K562 (cell line): ENCODE measurements around the gene ROR2. TPM values are rescaled to one million over a fixed set of nuclear protein-coding genes. Genes with fewer than 3 reads are reported as not detected.
A peak's percentile ranks its signal among the peaks of the same experiment; 100 is the strongest.

Experiments used
- ATAC-seq: fragments of 200-7000 bp; cut with Tn5 transposase; 3 replicates; pipeline ENCODE4 v1.9.1; 2020; ENCODE audit warnings: moderate library complexity
- BruUV-seq: library from RNA; stranded (reverse); fragments of 400-500 nt; replicated peaks from 2 replicates; lab custom pipeline; 2021; lab: Mats Ljungman, UMichigan
- CTCF ChIA-PET: fragments of 300-600 bp; formaldehyde crosslinking; extraction: SDS; loops from one replicate; lab custom pipeline; 2021; ENCODE audit warnings: low intra/inter-chr PET ratio; lab: Yijun Ruan, JAX
- POLR2A ChIA-PET: fragments of 300-600, 350-650 bp; sonication (Branson Sonifier 250); formaldehyde crosslinking; extraction: SDS; loops from one replicate; lab custom pipeline; 2021; ENCODE audit warnings: antibody characterized with exemption, inconsistent platforms; lab: Yijun Ruan, JAX
- DNase-seq, 4 experiments: peaks; one replicate each; pipeline versions ENCODE4 v3.0.0 to v3.0.0-alpha.2; 2011 to 2018; ENCODE audit warnings: low spot score in 3 of 4, mixed read lengths in 3 of 4; ENCODE audit errors: extremely low read depth in 1 of 4
- FAIRE-seq: peaks from 2 replicates; lab custom pipeline; 2011; peaks lifted over from hg19 to GRCh38; lab: Jason Lieb, UNC
- H2AFZ ChIP-seq: 2 replicates; pipeline ENCODE4 v1.6.0; 2011; ENCODE audit warnings: low read depth, low read length, control low read depth, inconsistent platforms
- H3K27ac ChIP-seq: fragments of 200-600 bp; 3 replicates; pipeline ENCODE4 v1.8.0; 2011; ENCODE audit warnings: low read depth, mild to moderate bottlenecking, control low read depth, inconsistent platforms, low read length, moderate library complexity, mixed read lengths; ENCODE audit errors: extremely low read depth
- H3K27me3 ChIP-seq, 2 experiments: fragments of 300-600 bp in 1 of 2; 2 replicates in 1 of 2; 3 replicates in 1 of 2; pipeline versions ENCODE4 v1.6.0 to v1.8.0; 2011; ENCODE audit warnings: inconsistent platforms in 2 of 2, low read length in 2 of 2, mild to moderate bottlenecking in 1 of 2, mixed read lengths in 1 of 2, moderate library complexity in 1 of 2; ENCODE audit not compliant: control insufficient read depth in 2 of 2, insufficient read depth in 2 of 2
- H3K36me3 ChIP-seq: fragments of 300-600 bp; 3 replicates; pipeline ENCODE4 v1.8.0; 2011; ENCODE audit warnings: mild to moderate bottlenecking, low read length, inconsistent platforms; ENCODE audit not compliant: control insufficient read depth, insufficient read depth
- H3K4me1 ChIP-seq, 2 experiments: fragments of 200-600 bp in 1 of 2; replicated peaks in 1 of 2; 2 replicates in 1 of 2; 3 replicates in 1 of 2; pipeline versions ENCODE4 v1.5.1 to v1.8.0; 2011; ENCODE audit warnings: inconsistent platforms in 2 of 2, low read length in 2 of 2, mild to moderate bottlenecking in 1 of 2, mixed read lengths in 1 of 2, moderate library complexity in 1 of 2; ENCODE audit not compliant: control insufficient read depth in 2 of 2, insufficient read depth in 2 of 2
- H3K4me2 ChIP-seq: 2 replicates; pipeline ENCODE4 v1.6.1; 2011; ENCODE audit warnings: low read length, control low read depth, inconsistent platforms, mixed read lengths; ENCODE audit not compliant: insufficient read depth
- H3K4me3 ChIP-seq: fragments of 200-600 bp; sonication (generic), shearing (Covaris generic); 2 replicates; pipeline ENCODE4 v1.5.1; 2016; ENCODE audit warnings: control low read depth, inconsistent platforms
- H3K79me2 ChIP-seq: fragments of 200-600 bp; 3 replicates; pipeline ENCODE4 v1.8.0; 2011; ENCODE audit warnings: low read length, inconsistent platforms; ENCODE audit not compliant: control insufficient read depth, insufficient read depth
- H3K9ac ChIP-seq, 2 experiments: 2 replicates each; pipeline versions ENCODE4 v1.6.0 to v1.6.1; 2011; ENCODE audit warnings: low read depth in 2 of 2, low read length in 2 of 2, control low read depth in 1 of 2, inconsistent platforms in 1 of 2, mild to moderate bottlenecking in 1 of 2, mixed read lengths in 1 of 2; ENCODE audit not compliant: insufficient read depth in 1 of 2
- H3K9me1 ChIP-seq: one replicate; pipeline ENCODE4 v1.6.0; 2011; ENCODE audit warnings: inconsistent platforms, mild to moderate bottlenecking, low read length, moderate library complexity; ENCODE audit not compliant: control insufficient read depth, insufficient read depth
- H3K9me3 ChIP-seq: replicated peaks from 2 replicates; pipeline ENCODE4 v1.5.1; 2011; ENCODE audit warnings: low read depth, low read length, inconsistent platforms; ENCODE audit not compliant: control insufficient read depth, insufficient read depth
- H4K20me1 ChIP-seq: replicated peaks from 2 replicates; pipeline ENCODE4 v1.6.1; 2011; ENCODE audit warnings: low read length, inconsistent platforms, mixed read lengths; ENCODE audit not compliant: control insufficient read depth, insufficient read depth
- CXXC5 ChIP-seq: fragments of 250-450 bp; sonication (Bioruptor Pico); IDR thresholded peaks from 2 replicates; pipeline ENCODE4 v1.8.0; 2022; ENCODE audit warnings: inconsistent platforms, mild to moderate bottlenecking, moderate library complexity
- POLR2G ChIP-seq: fragments of 200-400 bp; formaldehyde crosslinking; IDR thresholded peaks from 2 replicates; pipeline ENCODE4 v1.6.1; 2017; ENCODE audit warnings: low read depth, mild to moderate bottlenecking, antibody characterized with exemption, low read length, moderate library complexity
- RBM22 ChIP-seq: fragments of 200-400 bp; formaldehyde crosslinking; IDR thresholded peaks from 2 replicates; pipeline ENCODE4 v1.6.1; 2018; ENCODE audit warnings: low read length, low read depth; ENCODE audit not compliant: poor library complexity, severe bottlenecking
- ZNF644 ChIP-seq: fragments of 200-800 bp; sonication (Bioruptor generic); IDR thresholded peaks from 2 replicates; pipeline ENCODE4 v1.6.1; 2016; ENCODE audit warnings: low read depth, missing genetic modification characterization, missing compliant biosample characterization
- WGBS: fragments of 100-300 bp; shearing (Covaris generic); methylation state at CpG from one replicate; pipeline ENCODE4 v1.1.6; 2016; ENCODE audit warnings: low coverage, mixed read lengths; ENCODE audit not compliant: insufficient coverage; ENCODE audit errors: missing lambda C conversion rate; 5-methylcytosine and 5-hydroxymethylcytosine counted together
- in situ Hi-C: fragments of 300-500 bp; cut with MboI; formaldehyde crosslinking; loops from 4 replicates; pipeline ENCODE4 v1.15.0; 2018; ENCODE audit warnings: inconsistent platforms, mixed read lengths
- intact Hi-C: fragments of 100-400 bp; cut with micrococcal nuclease; formaldehyde crosslinking; loops from 2 replicates; pipeline ENCODE4 v1.14.2; 2022
- polyA plus RNA-seq, 8 experiments: library from polyadenylated mRNA; depleted of rRNA in 4 of 8; stranded (reverse) in 5 of 8; unstranded in 3 of 8; fragments of >200 nt; fragmentation: Nextera tagmentation in 2 of 8; fragmentation: Illumina TruSeq in 1 of 8; extraction: Ambion mirVana in 2 of 8; extraction: Trizol in 1 of 8; gene quantifications; 2 replicates each; pipeline versions ENCODE4 v1.2.1 to v1.2.3, GENCODE V29; 2011 to 2014; ENCODE audit warnings: inconsistent platforms in 1 of 8, missing spikeins in 1 of 8
- total RNA-seq, 7 experiments: library from RNA; depleted of rRNA in 6 of 7; stranded (reverse); fragments of >200 nt in 6 of 7; fragmentation: Illumina TruSeq in 2 of 7; extraction: Trizol in 2 of 7; gene quantifications; 2 replicates each; pipeline versions ENCODE4 v1.2.1 to v1.2.3, GENCODE V29; 2011 to 2021; ENCODE audit warnings: low replicate concordance in 1 of 7

Gene ROR2
- total and polyA plus RNA-seq, 9 of the 15 experiments (the other 6 are each of a cell fraction or from before 2014, with no cell fraction given), result 5.6 to 33.8 (median 15.3) TPM

- H3K27me3 ChIP-seq, result no peaks in the 10 kb centered on the region
- H3K36me3 ChIP-seq, result peaks cover 50% of the 10 kb centered on the region; the same call in 2 of the 3 replicates
- DNase-seq, result no peak
- H3K9me1 ChIP-seq, result no peaks in the 10 kb centered on the region
- 93% methylated on average over 17 of the region's 23 CpGs for WGBS
- POLR2A ChIA-PET, result interaction anchor here (0.6 to 0.7 kb wide), 2 partner anchors 9 to 182 kb away, joined by 3 to 4 read pairs; no protein-coding TSS in a partner anchor
- H3K4me3 ChIP-seq, result no peak overlapping the region
- no TSS peak for BruUV-seq
- CTCF ChIA-PET, result no interaction called here
- no peaks in the 10 kb centered on the region for H3K79me2 ChIP-seq
- no peak for ATAC-seq
- H3K4me1 ChIP-seq, result peaks cover 11 to 14% of the 10 kb centered on the region in 2 experiments
- H3K9me3 ChIP-seq, result no peaks in the 10 kb centered on the region
- H2AFZ ChIP-seq, result no peak overlapping the region
- TF ChIP-seq RBM22, result peak; percentile 59
- no peak for TF ChIP-seq ZNF644
- TF ChIP-seq CXXC5 (CRISPR knock-in tag), result no peak
- peak; percentile 55 for TF ChIP-seq POLR2G
- TF ChIP-seq, all 486 proteins: peak for 2
- in situ Hi-C loops (loop anchor here (10.0 kb wide), 1 partner anchor 809 kb away; no protein-coding TSS in a partner anchor), intact Hi-C loops (no loop called here)
- Histone ChIP-seq H3K4me2 (no peak overlapping the region), H3K9ac (no peak overlapping the region), H3K27ac (no peak overlapping the region), H4K20me1 (no peaks in the 10 kb centered on the region)
- no peak for FAIRE-seq
Measured at GRCh38 chr9:91723420-91724067, 226.5 kb downstream of the ROR2 start.
